SKM-1 treated with dmso at 0.1 percent for 144 hours (cell line): Measurements from ENCODE around the gene MTMR3.

ENCODE experiments used
- DNase-seq: peaks from one replicate; lab custom pipeline; 2025; ENCODE audit not compliant: unreplicated experiment; lab: John Stamatoyannopoulos, UW

The MTMR3 gene

DNA sequence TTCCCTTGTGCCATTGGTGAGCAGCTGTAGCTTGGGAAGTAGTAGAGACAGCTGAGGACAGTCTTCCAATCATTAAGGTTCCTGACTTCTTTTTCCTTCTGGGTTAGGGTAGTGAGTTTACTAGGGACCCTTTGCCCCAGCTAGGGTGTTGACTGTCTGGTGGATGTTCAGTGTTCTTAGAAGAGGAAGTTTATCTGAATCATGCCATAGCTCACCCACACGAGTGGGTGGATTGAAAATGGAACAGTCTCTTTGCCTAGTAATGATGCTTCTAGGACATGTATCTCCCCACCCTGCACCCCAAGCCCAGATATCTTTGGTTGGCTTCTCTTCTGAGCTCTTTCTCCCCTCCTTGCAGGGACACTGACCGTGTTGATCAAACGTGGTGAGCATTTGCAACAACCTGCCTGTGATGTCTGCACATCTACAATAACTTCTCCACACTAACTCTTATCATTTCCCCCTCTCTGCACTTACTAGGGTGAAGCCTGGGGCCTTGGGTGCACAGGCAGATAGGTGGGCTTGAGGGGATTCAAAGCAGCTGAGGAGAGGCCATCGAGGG is 140.2 kb downstream of the MTMR3 start:
- DNase-seq, result peak; percentile 79

DNA sequence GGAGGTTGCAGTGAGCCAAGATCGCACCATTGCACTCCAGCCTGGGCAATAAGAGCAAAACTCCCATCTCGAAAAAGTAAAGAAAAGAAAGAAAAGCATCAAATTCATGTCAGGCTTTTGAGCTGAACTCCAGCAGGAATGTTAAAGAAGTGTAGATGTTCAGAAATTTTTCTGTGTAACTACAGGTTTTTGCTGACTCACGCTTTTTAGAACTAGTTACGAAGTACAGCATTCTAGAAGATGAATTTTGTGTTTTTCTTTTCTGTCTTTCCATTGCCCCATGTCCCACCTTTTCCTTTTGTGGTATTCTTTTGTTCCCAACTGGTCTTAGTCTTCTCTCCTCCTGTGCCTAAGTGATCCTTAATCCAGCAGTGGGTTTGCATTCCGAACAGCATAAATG is 141.3 kb downstream of the MTMR3 start:
- no peak for DNase-seq

DNA sequence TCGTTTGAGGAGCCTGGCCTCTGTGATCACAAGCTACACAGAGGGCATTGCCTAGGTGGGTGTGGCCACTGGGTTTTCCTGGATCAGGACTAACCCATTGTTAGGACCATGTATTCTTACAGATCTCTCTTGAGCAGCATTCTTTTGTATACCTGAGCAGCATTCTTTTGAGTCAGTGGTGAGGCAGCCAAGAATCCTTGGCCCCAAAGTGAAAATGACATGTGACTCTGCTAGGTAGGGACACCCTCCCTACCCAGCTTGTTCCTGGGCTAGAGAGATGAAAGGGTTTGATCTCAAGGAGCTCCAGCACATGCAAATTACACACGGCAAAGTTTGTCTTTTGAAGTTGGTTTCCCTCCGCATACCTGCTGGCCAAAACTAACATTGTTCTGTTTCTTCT is 142.2 kb downstream of the MTMR3 start:
- no peak for DNase-seq

DNA sequence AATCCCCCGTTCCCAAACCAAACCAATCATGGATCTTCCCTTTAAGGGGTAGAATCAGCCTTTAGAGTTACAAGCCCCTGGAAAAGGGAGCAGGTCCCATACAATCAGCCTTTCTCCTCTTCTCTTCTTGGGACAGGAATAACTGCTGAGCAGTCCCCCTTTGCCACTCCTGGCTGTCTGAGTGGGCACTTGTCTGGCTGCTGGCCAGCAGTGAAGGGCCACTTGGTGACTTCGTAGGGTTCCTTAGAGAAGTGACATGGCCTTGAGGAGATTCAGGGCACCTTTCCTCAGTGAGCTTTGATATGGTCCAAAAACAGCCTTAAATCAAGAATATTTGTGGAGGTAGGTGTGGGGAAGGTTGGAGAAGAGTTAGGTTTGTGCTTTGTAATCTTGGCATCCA is 143.8 kb downstream of the MTMR3 start:
- DNase-seq, result no peak

DNA sequence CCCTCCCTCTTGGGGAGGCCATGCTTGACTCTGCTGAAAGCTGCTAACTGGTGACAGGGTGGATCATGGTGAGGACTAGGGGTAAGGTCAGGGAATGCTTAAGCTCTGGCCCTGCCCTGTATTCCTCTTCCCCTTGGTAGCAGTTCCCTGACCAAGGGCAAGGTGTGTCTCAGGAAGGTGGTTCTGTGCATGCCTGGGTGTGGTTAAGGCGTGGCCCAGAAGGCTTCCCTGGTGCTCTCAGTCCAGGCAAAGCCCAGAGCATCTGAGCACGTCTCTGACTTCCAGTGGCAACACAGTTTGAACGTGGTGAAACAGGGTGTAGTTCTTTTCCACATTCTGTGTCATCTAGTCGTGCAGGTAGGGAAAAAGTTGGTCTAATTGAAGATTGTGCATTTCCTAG is 144.2 kb downstream of the MTMR3 start:
- no peak for DNase-seq

DNA sequence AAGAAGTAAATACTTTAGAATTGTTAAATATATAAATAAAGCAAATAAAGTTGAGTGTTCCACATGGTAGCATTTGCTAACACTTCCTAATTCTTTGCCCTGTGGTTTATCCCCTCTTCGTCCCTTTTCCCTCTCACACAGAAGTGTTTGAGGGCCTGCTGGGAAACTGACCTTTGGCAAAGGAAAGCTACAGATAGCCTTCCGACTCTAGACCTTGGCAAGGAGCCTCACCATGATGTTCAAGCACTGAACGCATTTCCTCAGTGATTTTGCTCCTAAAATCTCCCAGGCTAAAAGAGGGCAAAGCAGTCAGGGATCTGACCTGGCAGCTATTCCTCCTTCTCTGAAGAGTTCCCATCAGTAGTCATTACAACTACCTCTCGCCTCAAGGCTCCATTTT is 144.8 kb downstream of the MTMR3 start:
- DNase-seq, result no peak

DNA sequence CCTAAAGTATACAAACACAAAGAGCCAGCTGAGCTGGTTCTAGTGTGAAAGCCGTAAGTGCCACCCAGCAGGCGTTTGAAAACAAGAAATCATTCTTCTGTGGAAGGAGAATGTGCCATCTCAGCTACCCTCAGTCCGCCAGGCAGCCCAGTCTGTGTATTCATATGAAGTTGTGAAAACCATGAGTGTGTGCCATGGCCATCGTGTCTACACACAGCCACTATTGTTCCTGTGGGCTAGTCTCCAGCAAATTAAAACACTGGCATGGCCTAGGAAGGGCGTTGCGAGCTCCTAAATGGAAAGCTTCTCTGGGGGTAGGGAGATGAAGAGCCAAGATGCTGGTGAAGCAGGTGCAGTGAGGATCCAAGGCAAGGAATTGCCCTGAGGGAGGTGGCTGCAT is 145.8 kb downstream of the MTMR3 start:
- no peak for DNase-seq

DNA sequence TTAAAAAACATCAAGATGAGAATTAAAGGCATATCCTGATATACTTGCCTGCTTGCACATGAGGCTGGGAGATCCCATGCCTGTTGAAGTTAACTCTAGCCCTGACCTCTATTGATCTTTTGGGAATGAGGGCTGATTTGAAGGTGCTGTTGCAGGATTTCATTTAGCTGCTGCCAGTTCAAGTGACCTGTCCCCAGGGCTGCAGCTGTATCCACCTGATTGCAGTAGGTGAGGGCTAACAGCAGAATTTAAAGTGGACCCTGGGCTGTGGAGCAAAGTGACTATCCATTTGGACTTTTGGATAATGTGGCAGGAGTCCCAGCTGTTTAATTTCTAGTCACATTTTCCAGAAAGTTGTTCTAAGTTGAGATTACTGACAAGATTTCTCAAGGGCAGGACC is 146.5 kb downstream of the MTMR3 start:
- no peak for DNase-seq

DNA sequence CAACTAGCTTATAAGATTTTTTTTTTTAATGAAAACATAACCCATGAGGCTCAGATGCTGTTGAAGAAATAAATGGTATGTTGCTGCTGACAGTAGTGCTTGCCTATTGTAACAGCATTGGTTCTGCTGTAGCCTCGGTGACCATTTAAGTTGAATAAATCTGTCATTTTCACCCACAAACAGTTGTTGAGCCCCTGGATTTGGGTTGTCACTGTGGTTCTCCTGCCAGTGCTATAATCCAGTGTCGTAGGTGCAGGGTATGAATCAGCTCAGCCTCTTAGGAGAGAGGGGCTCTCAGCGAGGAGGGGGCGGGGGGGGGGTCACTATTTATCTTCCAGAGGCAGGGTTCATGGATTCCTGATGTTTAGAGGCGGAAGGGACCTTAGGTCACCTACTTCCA is 147.4 kb downstream of the MTMR3 start:
- DNase-seq, result no peak

DNA sequence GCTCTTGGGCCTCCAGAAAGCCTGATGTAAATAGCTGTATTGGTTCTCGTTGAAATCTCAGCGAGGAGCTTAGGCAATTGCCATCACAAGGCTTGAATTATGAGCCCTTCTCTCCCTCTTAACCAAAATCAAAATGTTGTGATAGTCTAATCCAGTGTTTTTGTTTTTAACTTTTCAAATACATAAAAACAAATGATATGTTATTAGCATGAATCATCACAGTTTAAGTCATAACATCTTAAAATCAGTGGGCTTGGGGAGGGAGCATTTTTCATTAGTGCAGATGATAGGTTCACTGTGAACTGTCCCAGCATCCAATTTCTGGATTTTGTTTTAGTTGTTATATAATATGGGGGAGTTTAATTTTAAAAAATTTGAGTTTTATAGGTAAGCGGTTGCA is 148.4 kb downstream of the MTMR3 start:
- no peak for DNase-seq

DNA sequence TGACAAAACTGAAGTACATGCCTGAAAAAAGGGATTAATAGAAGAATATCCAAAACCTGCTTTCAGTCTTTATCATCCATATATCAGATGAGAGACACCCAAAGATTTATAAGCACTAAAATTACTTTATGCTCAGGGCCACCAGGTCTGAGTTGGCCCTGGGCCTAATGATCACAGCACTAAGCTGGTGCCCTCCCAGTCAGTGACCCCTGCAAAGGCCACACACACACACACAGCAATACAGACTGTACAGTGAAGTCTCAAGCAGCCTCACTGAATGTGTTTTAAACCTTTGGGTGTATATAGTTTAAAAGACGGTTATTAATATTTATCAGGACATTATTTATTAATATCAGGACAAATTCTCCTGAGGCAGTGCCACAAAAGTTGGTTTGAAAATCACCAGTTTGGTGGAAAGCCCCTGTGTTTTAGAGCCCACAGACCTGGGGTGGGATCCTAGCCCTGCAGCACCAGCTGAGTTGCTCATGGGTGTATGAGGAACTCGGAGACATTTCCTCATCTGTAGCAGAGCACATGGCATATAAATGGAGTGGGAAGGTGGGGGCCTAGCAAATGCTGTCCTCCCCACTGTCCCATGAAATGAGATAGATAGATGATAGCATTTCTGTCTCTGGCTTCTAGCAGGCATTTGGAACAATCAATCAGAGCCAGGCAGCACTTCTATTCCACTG is 148.9 kb downstream of the MTMR3 start:
- no peak for DNase-seq

DNA sequence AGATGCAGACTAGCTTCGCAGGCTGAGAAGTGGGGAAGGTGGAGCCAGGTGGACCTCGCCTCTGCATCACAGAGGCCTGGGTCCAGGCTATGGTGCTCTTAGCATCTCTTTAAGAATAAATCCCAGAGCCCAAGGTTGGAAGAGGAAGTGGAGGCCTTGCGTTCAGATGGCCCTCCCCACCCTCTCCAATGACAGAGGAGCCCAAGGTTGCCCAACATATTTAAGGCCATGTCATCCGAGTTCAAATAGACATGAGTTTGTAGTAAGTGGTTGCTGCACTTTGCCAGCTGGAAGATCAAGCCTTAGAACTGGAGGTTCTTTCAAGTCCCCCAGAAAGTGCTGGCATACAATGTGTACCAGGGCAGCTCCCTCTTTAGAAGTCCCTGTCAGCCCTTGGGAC is 150.2 kb downstream of the MTMR3 start:
- DNase-seq, result peak; percentile 74

DNA sequence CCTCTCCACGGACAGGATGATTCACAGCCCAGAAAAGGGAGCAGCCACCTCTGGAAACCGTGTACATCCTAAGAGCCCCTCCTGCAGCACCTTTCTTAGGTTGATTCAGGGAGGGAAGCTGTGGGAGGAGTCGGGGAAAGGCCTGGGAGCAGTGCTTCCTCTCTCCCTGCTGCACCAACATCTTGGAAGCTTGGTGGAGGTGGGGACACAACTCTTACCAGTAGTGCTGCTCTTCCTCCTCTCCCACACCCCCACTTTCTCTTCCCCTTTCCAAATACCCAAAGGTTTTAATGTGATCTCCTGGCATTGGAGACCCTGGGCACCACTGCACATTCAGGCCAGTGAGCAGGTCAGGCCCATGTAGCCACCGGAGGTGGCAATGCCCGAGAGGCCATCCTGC is 150.9 kb downstream of the MTMR3 start:
- DNase-seq, result no peak

DNA sequence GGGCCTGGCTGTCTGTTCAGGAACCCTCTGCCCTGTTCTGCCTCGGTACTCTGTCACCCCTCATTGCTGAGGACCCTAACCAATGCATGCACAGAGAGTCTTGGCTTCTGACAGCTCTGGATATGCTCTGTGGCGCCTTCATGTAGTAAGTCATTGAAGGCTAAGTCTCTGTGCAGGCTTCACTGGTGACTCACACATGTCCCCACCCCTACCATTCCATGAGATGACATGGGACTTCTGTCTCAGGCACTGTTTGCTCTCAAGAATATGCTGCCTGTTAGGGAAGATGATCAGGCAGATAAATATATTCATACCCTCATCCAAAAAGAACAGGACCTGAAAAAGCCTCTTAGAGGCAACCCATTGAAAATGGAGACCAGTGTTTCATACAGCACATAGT is 153.7 kb downstream of the MTMR3 start:
- DNase-seq, result no peak

DNA sequence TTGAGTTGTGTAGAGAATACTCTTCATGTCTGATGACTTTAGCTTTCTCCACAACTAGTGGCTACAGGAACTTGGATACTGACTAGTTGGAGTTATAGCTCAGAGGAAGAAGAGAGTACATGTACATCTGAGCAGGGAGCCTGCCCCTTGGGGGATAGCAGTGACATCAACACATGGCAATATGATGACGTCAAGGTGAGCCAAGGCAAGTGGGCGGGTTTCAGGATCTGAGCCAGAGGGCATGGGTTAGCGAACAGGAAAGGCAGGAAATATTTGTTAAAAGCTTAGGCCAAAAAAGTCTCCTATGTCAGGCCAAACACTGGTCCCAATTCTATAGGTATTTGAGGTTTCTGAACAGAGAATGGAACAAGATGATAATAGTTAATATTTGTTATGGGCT is 155.2 kb downstream of the MTMR3 start:
- DNase-seq, result no peak

DNA sequence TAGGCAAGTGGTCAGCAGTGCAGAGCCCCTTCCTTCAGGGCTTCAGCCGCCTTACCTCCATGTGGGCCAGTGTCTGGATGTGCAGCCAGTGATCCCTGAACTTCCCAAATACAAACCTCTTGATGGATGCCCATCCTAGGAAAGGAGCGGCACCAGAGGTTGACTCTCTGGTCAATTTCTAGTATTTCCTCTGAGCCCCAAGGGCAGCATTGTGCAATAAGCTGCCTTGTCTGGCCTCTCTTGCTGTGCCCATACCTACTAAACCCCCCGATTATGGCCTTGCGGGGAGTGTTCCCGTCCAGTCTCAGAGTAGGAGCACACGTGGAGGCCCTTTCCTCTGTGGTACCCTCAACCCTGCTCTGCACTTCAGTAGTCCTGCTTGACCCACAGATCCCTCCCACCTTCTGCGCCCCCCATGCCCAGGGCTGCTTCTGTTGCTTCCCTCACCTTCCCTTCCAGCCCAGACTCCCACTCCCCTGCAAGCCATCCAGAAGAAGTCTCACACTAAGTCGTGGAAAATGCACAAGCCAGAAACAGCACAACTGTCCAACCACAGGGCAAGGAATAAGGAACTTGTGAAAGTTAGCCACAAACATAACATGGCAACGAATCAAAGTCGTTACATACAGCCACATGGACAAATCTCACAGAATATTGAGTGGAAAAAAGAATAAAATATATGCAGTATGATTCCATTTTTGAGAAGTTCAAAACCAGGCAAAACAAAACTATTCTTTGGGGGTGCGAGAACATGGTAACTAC is 157.7 kb downstream of the MTMR3 start:
- peak; percentile 34 for DNase-seq

DNA sequence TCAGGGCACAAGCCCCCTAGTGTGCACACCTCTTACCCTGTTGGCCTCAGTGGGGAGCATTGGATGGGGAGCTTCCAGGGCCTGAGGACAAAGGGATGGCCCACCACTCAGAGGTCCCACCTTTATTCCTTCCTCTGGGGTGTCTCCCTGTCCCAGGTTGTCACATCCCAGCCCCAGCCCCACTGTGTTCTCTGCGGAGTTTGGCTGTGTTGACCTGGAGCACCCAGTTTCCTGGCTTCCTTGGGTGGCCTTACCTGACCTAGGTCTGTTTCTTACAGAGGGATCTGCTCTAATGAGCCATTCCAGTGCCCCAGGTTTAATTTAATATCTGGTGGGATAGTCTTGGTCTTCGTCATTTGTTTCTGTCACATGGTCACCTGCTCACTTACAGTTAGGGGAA is 158.5 kb downstream of the MTMR3 start:
- no peak for DNase-seq

DNA sequence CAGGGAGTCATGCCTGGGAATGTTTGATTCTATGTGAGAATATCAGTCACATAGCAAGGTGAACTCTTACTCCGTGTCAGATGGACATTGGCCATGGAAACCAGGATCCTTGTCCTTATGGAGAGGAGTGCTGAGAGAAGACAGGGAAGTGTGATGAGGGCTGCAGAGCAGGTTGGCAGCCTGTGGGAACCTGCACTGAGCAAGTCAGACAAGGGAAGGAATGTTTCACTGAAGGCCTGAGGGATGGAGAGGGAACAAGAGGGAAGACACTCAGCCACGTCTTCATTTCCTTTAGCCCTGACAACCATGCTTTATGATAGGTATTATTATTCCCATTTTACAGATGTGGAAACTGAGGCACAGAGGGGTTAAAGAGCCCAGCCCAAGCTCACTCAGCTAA is 158.9 kb downstream of the MTMR3 start:
- DNase-seq, result no peak

DNA sequence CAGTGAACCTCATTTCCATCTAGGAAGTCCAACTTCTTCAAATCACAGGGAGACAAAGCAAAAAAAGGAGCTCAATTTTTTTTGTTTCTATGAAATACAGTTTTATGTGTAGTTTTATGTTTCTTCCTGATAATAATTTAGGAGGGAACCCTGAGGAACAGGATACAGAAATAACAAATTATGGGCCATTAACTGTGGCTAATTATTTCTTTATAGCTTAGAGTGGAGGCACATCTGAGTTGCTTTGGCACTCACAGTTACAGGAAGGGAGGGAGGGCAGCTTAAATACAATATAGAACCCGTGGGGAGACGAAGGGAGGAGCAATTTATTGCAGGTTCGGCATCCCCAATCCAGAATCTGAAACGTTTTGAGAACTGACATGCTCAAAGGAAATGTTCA is 160.2 kb downstream of the MTMR3 start:
- DNase-seq, result no peak

DNA sequence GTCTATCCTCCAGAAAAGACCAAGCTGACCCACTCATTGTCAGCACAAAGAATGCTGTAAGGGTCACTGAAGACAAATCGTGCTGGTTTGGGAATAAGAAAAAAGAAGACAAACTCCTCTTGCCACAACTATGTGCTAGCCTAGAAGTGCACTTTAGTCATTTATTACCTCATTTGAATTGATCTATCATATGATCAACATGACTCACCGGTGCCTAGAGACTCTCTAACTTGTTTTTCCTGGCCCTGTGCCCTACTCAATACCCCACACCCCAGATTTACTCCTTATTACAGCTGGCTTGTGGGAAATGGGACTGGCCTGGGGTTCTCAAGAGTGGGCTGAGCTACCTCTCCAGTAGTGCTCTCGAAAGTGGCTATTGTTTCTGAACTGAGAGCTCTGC is 161.4 kb downstream of the MTMR3 start:
- DNase-seq, result no peak

DNA sequence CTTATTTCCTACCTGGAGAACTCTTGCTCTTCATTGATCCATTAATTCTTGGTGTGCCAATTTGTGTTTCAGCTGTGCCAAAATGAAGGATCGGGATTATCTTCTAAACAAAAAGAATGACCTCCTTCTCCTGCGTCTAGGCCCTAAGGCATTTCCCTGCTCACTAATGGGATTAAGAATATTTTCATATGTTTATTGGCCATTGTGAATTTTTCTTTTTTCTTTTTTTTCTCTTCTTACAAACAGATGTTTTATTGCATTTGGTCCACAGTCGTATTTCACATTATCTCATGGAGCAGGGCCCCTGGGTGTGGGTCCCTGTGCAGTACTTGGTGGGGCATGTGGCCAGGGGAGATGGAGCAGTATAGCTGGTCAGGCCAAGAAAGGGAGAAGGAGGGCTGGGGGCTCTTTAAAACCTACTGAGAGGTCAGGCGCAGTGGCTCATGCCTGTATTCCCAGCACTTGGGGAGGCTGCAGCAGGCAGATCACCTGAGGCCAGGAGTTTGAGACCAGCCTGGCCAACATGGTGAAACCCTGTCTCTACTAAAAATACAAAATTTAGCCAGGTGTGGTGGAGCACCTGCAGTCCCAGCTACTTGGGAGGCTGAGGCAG is 162.0 kb downstream of the MTMR3 start:
- DNase-seq, result no peak

DNA sequence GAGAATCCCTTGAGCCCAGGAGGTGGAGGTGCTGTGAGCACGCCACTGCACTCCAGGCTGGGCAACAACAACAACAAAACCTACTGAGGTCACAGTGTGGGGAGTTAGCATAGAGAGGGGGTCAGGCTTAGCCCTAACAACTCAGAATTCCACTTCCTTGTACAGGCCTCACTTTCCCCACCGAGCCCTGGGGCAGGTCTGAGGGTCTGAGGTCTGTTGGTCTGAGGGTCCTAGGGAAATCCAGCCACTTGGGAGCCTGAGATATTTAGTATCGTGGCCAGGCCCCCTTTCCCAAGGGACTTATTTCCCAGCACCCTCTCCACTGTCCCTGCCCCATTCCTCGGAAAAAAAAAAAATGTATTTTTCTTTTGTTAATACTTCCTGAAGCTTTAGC is 162.5 kb downstream of the MTMR3 start:
- DNase-seq, result no peak
